Measurements from ENCODE around the gene ZNF101. TPM values are rescaled to one million over a fixed set of nuclear protein-coding genes. Genes with fewer than 3 reads are reported as not detected.
"Not testable (repeated sequence)": the region's sequence is repeated elsewhere in the genome, so short reads cannot be mapped to it uniquely, and the experiment has no call there.

Gene ZNF101
- total RNA-seq, 1 donor from 2014 or later, result 11.2 TPM

GRCh38 chr19:19670070-19670551 is 1.5 kb downstream of the ZNF101 start:
- DNase-seq (ENCODE audit: extremely low spot score, unreplicated experiment), result no peak

GRCh38 chr19:19672816-19673215 is 4.2 kb downstream of the ZNF101 start:
- Mint-ChIP-seq H3K27ac (no peak overlapping the region), H3K4me3 (no peak overlapping the region), H3K4me1 (ENCODE audit: unreplicated experiment) (peaks cover 11% of the 10 kb centered on the region), H3K9me3 (no peaks in the 10 kb centered on the region), H3K27me3 (no peaks in the 10 kb centered on the region), H3K36me3 (peaks cover 27% of the 10 kb centered on the region)
- no peak for DNase-seq (ENCODE audit: extremely low spot score, unreplicated experiment)
- TF ChIP-seq CTCF (conservative IDR thresholded peaks at IDR 0.05), result no peak

More at GRCh38 chr19:19670070-19670551, 1.5 kb downstream of the ZNF101 start:
- peaks cover 11% of the 10 kb centered on the region for H3K4me1 Mint-ChIP-seq (ENCODE audit: unreplicated experiment)
- H3K9me3 Mint-ChIP-seq, result no peaks in the 10 kb centered on the region
- no peak for TF ChIP-seq CTCF (conservative IDR thresholded peaks at IDR 0.05)
- H3K27me3 Mint-ChIP-seq, result no peaks in the 10 kb centered on the region
- H3K27ac Mint-ChIP-seq, result peak overlapping the region; percentile 65
- peak overlapping the region; percentile 86 for H3K4me3 Mint-ChIP-seq
- peaks cover 5% of the 10 kb centered on the region for H3K36me3 Mint-ChIP-seq

- no peak for DNase-seq (ENCODE audit: extremely low spot score, unreplicated experiment)
- no peak overlapping the region for H3K4me3 Mint-ChIP-seq
- peaks cover 40% of the 10 kb centered on the region for H3K36me3 Mint-ChIP-seq
- peaks cover 6% of the 10 kb centered on the region for H3K4me1 Mint-ChIP-seq (ENCODE audit: unreplicated experiment)
- no peak for TF ChIP-seq CTCF (conservative IDR thresholded peaks at IDR 0.05)
- H3K9me3 Mint-ChIP-seq, result no peaks in the 10 kb centered on the region
- no peak overlapping the region for H3K27ac Mint-ChIP-seq
- H3K27me3 Mint-ChIP-seq, result no peaks in the 10 kb centered on the region
These were observed 5.7 kb downstream of the ZNF101 start for GRCh38 chr19:19674315-19674714.

GRCh38 chr19:19677579-19677978 is 8.9 kb downstream of the ZNF101 start:
- no peak for TF ChIP-seq CTCF (conservative IDR thresholded peaks at IDR 0.05)
- Mint-ChIP-seq H3K4me1 (ENCODE audit: unreplicated experiment) (no peaks in the 10 kb centered on the region), H3K9me3 (peaks cover 5% of the 10 kb centered on the region), H3K27ac (no peak overlapping the region), H3K36me3 (peaks cover 57% of the 10 kb centered on the region), H3K27me3 (no peaks in the 10 kb centered on the region), H3K4me3 (no peak overlapping the region)
- no peak for DNase-seq (ENCODE audit: extremely low spot score, unreplicated experiment)

- H3K9me3 Mint-ChIP-seq, result peaks cover 10% of the 10 kb centered on the region
- H3K27me3 Mint-ChIP-seq, result no peaks in the 10 kb centered on the region
- no peak for DNase-seq (ENCODE audit: extremely low spot score, unreplicated experiment)
These were observed 10.8 kb downstream of the ZNF101 start for GRCh38 chr19:19679176-19680073.

GRCh38 chr19:19686119-19686518 is 17.5 kb downstream of the ZNF101 start:
- H3K27ac Mint-ChIP-seq; DNase-seq (ENCODE audit: extremely low spot score, unreplicated experiment); H3K9me3 Mint-ChIP-seq; H3K4me1 Mint-ChIP-seq (ENCODE audit: unreplicated experiment); H3K4me3 Mint-ChIP-seq; H3K27me3 Mint-ChIP-seq: not testable (repeated sequence)
- H3K36me3 Mint-ChIP-seq, result peaks cover 27% of the 10 kb centered on the region

More at GRCh38 chr19:19679176-19680073, 10.8 kb downstream of the ZNF101 start:
- H3K36me3 Mint-ChIP-seq, result peaks cover 69% of the 10 kb centered on the region
- no peak overlapping the region for H3K4me3 Mint-ChIP-seq
- no peaks in the 10 kb centered on the region for H3K4me1 Mint-ChIP-seq (ENCODE audit: unreplicated experiment)
- H3K27ac Mint-ChIP-seq, result no peak overlapping the region
- TF ChIP-seq CTCF (conservative IDR thresholded peaks at IDR 0.05), result no peak
